GM12878 (cell line): ENCODE measurements around the gene USP34. TPM values are rescaled to one million over a fixed set of nuclear protein-coding genes. Genes with fewer than 3 reads are reported as not detected.

Experiments used
- ATAC-seq: fragments of 200-7000 bp; cut with Tn5 transposase; 3 replicates; pipeline ENCODE4 v1.9.1; 2020; ENCODE audit warnings: mild to moderate bottlenecking, moderate library complexity
- BruUV-seq: library from RNA; stranded (reverse); fragments of 400-500 nt; replicated peaks from 2 replicates; lab custom pipeline; 2021; lab: Mats Ljungman, UMichigan
- CTCF ChIA-PET: fragments of 300-600 bp; sonication (Branson Sonifier 250); formaldehyde crosslinking; extraction: SDS; loops from one replicate; lab custom pipeline; 2021; ENCODE audit warnings: inconsistent platforms; lab: Yijun Ruan, JAX
- POLR2A ChIA-PET: fragments of 350-600 bp; formaldehyde crosslinking; extraction: SDS; loops from one replicate; lab custom pipeline; 2021; ENCODE audit warnings: inconsistent platforms; lab: Charles Lee
- RAD21 ChIA-PET: fragments of 300-600 bp; sonication (Branson Sonifier 250); formaldehyde crosslinking; loops from one replicate; lab custom pipeline; 2023; ENCODE audit warnings: antibody characterized with exemption; ENCODE audit not compliant: unreplicated experiment; lab: Charles Lee
- SMC1A ChIA-PET: fragments of 300-600 bp; sonication (Branson Sonifier 250); formaldehyde crosslinking; loops from one replicate; lab custom pipeline; 2023; ENCODE audit not compliant: unreplicated experiment, uncharacterized antibody; lab: Charles Lee
- DNase-seq: peaks from one replicate; pipeline ENCODE4 v3.0.0-alpha.2; 2011; ENCODE audit warnings: low read depth, low spot score
- FAIRE-seq: peaks from 3 replicates; lab custom pipeline; 2011; peaks lifted over from hg19 to GRCh38; lab: Jason Lieb, UNC
- H2AFZ ChIP-seq: 2 replicates; pipeline ENCODE4 v1.6.0; 2011; ENCODE audit warnings: low read depth, low read length, control low read depth; ENCODE audit not compliant: control insufficient read depth
- H3K27ac ChIP-seq: 2 replicates; pipeline ENCODE4 v1.5.1; 2011; ENCODE audit warnings: control low read depth; ENCODE audit not compliant: control insufficient read depth, insufficient read depth
- H3K27me3 ChIP-seq, 2 experiments: replicated peaks in 1 of 2; 2 replicates each; pipeline versions ENCODE4 v1.6.0 to v1.6.1; 2011; ENCODE audit warnings: low read length in 1 of 2; ENCODE audit not compliant: control insufficient read depth in 2 of 2, insufficient read depth in 2 of 2
- H3K36me3 ChIP-seq, 2 experiments: 2 replicates each; pipeline ENCODE4 v1.5.1; 2011; ENCODE audit warnings: low read length in 1 of 2; ENCODE audit not compliant: control insufficient read depth in 2 of 2, insufficient read depth in 2 of 2
- H3K4me1 ChIP-seq: 2 replicates; pipeline ENCODE4 v1.6.1; 2011; ENCODE audit warnings: mild to moderate bottlenecking, low read length, moderate library complexity, mixed read lengths; ENCODE audit not compliant: control insufficient read depth, insufficient read depth
- H3K4me2 ChIP-seq: 2 replicates; pipeline ENCODE4 v1.6.0; 2011; ENCODE audit warnings: control low read depth; ENCODE audit not compliant: control insufficient read depth, insufficient read depth
- H3K4me3 ChIP-seq: fragments of 200-600 bp; sonication (generic); 2 replicates; pipeline ENCODE4 v1.5.1; 2016
- H3K79me2 ChIP-seq: 2 replicates; pipeline ENCODE4 v1.6.0; 2011; ENCODE audit warnings: low read length; ENCODE audit not compliant: control insufficient read depth, insufficient read depth
- H3K9ac ChIP-seq: 2 replicates; pipeline ENCODE4 v1.8.0; 2011; ENCODE audit warnings: low read length, control low read depth, mixed read lengths; ENCODE audit not compliant: control insufficient read depth, insufficient read depth
- H3K9me3 ChIP-seq: replicated peaks from 3 replicates; pipeline ENCODE4 v1.5.1; 2011; ENCODE audit warnings: mild to moderate bottlenecking, low read length; ENCODE audit not compliant: control insufficient read depth, insufficient read depth
- H4K20me1 ChIP-seq: 2 replicates; pipeline ENCODE4 v1.6.0; 2011; ENCODE audit not compliant: control insufficient read depth, insufficient read depth
- ATF2 ChIP-seq: IDR thresholded peaks from 2 replicates; pipeline ENCODE4 v1.6.1; 2012; ENCODE audit warnings: low read length, inconsistent platforms
- ATF7 ChIP-seq: fragments of 450-650 bp; IDR thresholded peaks from 2 replicates; pipeline ENCODE4 v1.6.1; 2016; ENCODE audit warnings: low read depth, mild to moderate bottlenecking
- BHLHE40 ChIP-seq, 2 experiments: fragments of 450-650 bp in 1 of 2; IDR thresholded peaks; 2 replicates each; pipeline ENCODE4 v1.6.1; 2011 to 2017; ENCODE audit warnings: low read depth in 2 of 2, borderline replicate concordance in 1 of 2, improper control_type of control experiment in 1 of 2, low read length in 1 of 2, mild to moderate bottlenecking in 1 of 2
- DPF2 ChIP-seq: fragments of 450-650 bp; IDR thresholded peaks from 2 replicates; pipeline ENCODE4 v1.6.1; 2017; ENCODE audit warnings: mild to moderate bottlenecking
- EZH2 ChIP-seq: IDR thresholded peaks from 2 replicates; pipeline ENCODE4 v1.6.1; 2012; ENCODE audit warnings: low read depth, mild to moderate bottlenecking, control low read depth, inconsistent platforms, low read length, borderline replicate concordance; ENCODE audit not compliant: control insufficient read depth
- IRF5 ChIP-seq: fragments of 450-650 bp; IDR thresholded peaks from 2 replicates; pipeline ENCODE4 v1.6.1; 2017; ENCODE audit warnings: borderline replicate concordance
- KLF5 ChIP-seq: fragments of 450-650 bp; IDR thresholded peaks from 2 replicates; pipeline ENCODE4 v1.6.1; 2014; ENCODE audit warnings: mild to moderate bottlenecking; ENCODE audit not compliant: partially characterized antibody
- MEF2A ChIP-seq: IDR thresholded peaks from 2 replicates; pipeline ENCODE4 v1.6.1; 2011; ENCODE audit warnings: low read depth, mild to moderate bottlenecking, low read length, moderate library complexity; ENCODE audit not compliant: insufficient read depth
- MEF2B ChIP-seq: fragments of 450-650 bp; IDR thresholded peaks from 2 replicates; pipeline ENCODE4 v1.6.1; 2018; ENCODE audit warnings: mild to moderate bottlenecking, moderate library complexity; ENCODE audit not compliant: partially characterized antibody, poor library complexity, severe bottlenecking
- NFXL1 ChIP-seq: fragments of 450-650 bp; IDR thresholded peaks from 2 replicates; pipeline ENCODE4 v1.6.1; 2017; ENCODE audit warnings: antibody characterized with exemption, mild to moderate bottlenecking, borderline replicate concordance
- TARDBP ChIP-seq: IDR thresholded peaks from 2 replicates; pipeline ENCODE4 v1.6.1; 2016; ENCODE audit warnings: borderline replicate concordance
- ZBTB4 ChIP-seq: fragments of 450-650 bp; formaldehyde crosslinking; IDR thresholded peaks from 2 replicates; pipeline ENCODE4 v1.4.0; 2022; ENCODE audit warnings: mild to moderate bottlenecking, moderate library complexity
- WGBS: methylation state at CpG from one replicate; pipeline ENCODE4 v1.1.6; 2016; ENCODE audit warnings: low lambda C conversion rate; ENCODE audit not compliant: insufficient replicate concordance, insufficient coverage; ENCODE audit errors: missing lambda C conversion rate; 5-methylcytosine and 5-hydroxymethylcytosine counted together
- in situ Hi-C: fragments of 300-500 bp; cut with MboI; formaldehyde crosslinking; loops from 9 replicates; pipeline ENCODE4 v1.14.3; 2018; ENCODE audit warnings: mixed read lengths
- intact Hi-C: fragments of 100-400 bp; cut with micrococcal nuclease; formaldehyde crosslinking; loops from one replicate; pipeline ENCODE4 v1.14.2; 2022; ENCODE audit not compliant: unreplicated experiment
- polyA plus RNA-seq, 11 experiments: library from polyadenylated mRNA; depleted of rRNA in 4 of 11; unstranded in 6 of 11; stranded (reverse) in 5 of 11; fragments of >200 nt; fragmentation: Nextera tagmentation in 4 of 11; fragmentation: Illumina TruSeq in 1 of 11; extraction: Ambion mirVana in 4 of 11; extraction: Trizol in 1 of 11; gene quantifications; 1 replicate in 1 of 11; 2 replicates in 10 of 11; pipeline versions ENCODE4 v1.2.1 to v1.2.3, GENCODE V29; 2011 to 2016; ENCODE audit warnings: inconsistent platforms in 2 of 11, missing spikeins in 2 of 11, low read depth in 1 of 11
- total RNA-seq, 4 experiments: library from RNA; depleted of rRNA in 3 of 4; stranded (reverse); fragments of >200 nt in 3 of 4; fragmentation: Illumina TruSeq in 1 of 4; extraction: Trizol in 1 of 4; gene quantifications; 2 replicates each; pipeline versions ENCODE4 v1.2.1 to v1.2.3, GENCODE V29; 2013 to 2021

USP34 gene
- total and polyA plus RNA-seq, 10 of the 15 experiments (the other 5 are each of a cell fraction or from before 2014, with no cell fraction given): 26.2 to 106 (median 62.1) TPM

- no peak for TF ChIP-seq BHLHE40 (IDR thresholded peaks at IDR 0.05; ENCODE audit: borderline replicate concordance in 1 of 2, low read depth in 2 of 2, low read length in 1 of 2)
- no peak for TF ChIP-seq ATF2
- TF ChIP-seq ZBTB4 (CRISPR knock-in tag): no peak
- no peak for TF ChIP-seq NFXL1
These were observed 152.3 kb downstream of the USP34 start (continued) for GRCh38 chr2:61318553-61318952.

GRCh38 chr2:61295981-61296380 is 174.9 kb downstream of the USP34 start:
- CTCF ChIA-PET: no interaction called here
- FAIRE-seq: no peak
- no peak for TF ChIP-seq MEF2A
- no peak for TF ChIP-seq KLF5
- TF ChIP-seq TARDBP: no peak
- TF ChIP-seq DPF2: no peak
- no peak for TF ChIP-seq IRF5
- no peak for TF ChIP-seq BHLHE40 (IDR thresholded peaks at IDR 0.05; ENCODE audit: borderline replicate concordance in 1 of 2, low read depth in 2 of 2, low read length in 1 of 2)
- no peak for TF ChIP-seq EZH2
- TF ChIP-seq ATF7: no peak
- TF ChIP-seq MEF2B: no peak
- TF ChIP-seq, all 136 proteins: peak for 0
- no peak for ATAC-seq
- Histone ChIP-seq H3K36me3 (peaks cover 0 to 15% of the 10 kb centered on the region in 2 experiments; a peak in 3 of 4 replicates), H3K4me1 (no peaks in the 10 kb centered on the region), H3K27me3 (no peaks in the 10 kb centered on the region), H2AFZ (no peak overlapping the region), H3K9ac (no peak overlapping the region), H3K4me2 (no peak overlapping the region), H3K9me3 (no peaks in the 10 kb centered on the region), H3K4me3 (no peak overlapping the region), H3K79me2 (no peaks in the 10 kb centered on the region), H4K20me1 (no peaks in the 10 kb centered on the region), H3K27ac (no peak overlapping the region)
- ChIA-PET POLR2A (no interaction called here), SMC1A (no interaction called here), RAD21 (no interaction called here)
- DNase-seq: no peak
- no TSS peak for BruUV-seq
- 46% methylated on average over 3 of the region's 3 CpGs for WGBS
- intact Hi-C loops (no loop called here), in situ Hi-C loops (no loop called here)
